HG03342 (cell line): Measurements from ENCODE around the gene MRPL23.

Experiments
- ATAC-seq: cut with Tn5 transposase; IDR thresholded peaks from one replicate; pipeline ENCODE4 v1.9.1; 2021; ENCODE audit warnings: mild to moderate bottlenecking, moderate library complexity; ENCODE audit not compliant: unreplicated experiment

MRPL23 gene

GRCh38 chr11:1920909-1921573, 26.1 kb upstream of the MRPL23 start:
- no peak for ATAC-seq

- ATAC-seq: no peak
These were observed 25.5 kb upstream of the MRPL23 start for GRCh38 chr11:1921574-1922141.

GRCh38 chr11:1922481-1923081, 24.6 kb upstream of the MRPL23 start:
- ATAC-seq: no peak

- ATAC-seq: no peak
These were observed 23.8 kb upstream of the MRPL23 start for GRCh38 chr11:1923201-1923956.

- no peak for ATAC-seq
These were observed 23.0 kb upstream of the MRPL23 start for GRCh38 chr11:1924181-1924580.

- ATAC-seq: no peak
These were observed 22.3 kb upstream of the MRPL23 start for GRCh38 chr11:1924646-1925372.

GRCh38 chr11:1925373-1926155, 21.6 kb upstream of the MRPL23 start:
- ATAC-seq: no peak

- ATAC-seq: no peak
These were observed 20.7 kb upstream of the MRPL23 start for GRCh38 chr11:1926156-1927025.

GRCh38 chr11:1927026-1927847, 19.9 kb upstream of the MRPL23 start:
- no peak for ATAC-seq

- ATAC-seq: no peak
These were observed 19.2 kb upstream of the MRPL23 start for GRCh38 chr11:1927848-1928469.

GRCh38 chr11:1928470-1928890, 18.7 kb upstream of the MRPL23 start:
- no peak for ATAC-seq

GRCh38 chr11:1928891-1929541, 18.1 kb upstream of the MRPL23 start:
- no peak for ATAC-seq

- no peak for ATAC-seq
These were observed 17.3 kb upstream of the MRPL23 start for GRCh38 chr11:1929621-1930461.

GRCh38 chr11:1930462-1930830, 16.7 kb upstream of the MRPL23 start:
- ATAC-seq: no peak

GRCh38 chr11:1931341-1932104, 15.6 kb upstream of the MRPL23 start:
- no peak for ATAC-seq

GRCh38 chr11:1932105-1932480, 15.0 kb upstream of the MRPL23 start:
- ATAC-seq: no peak
